CD4-positive, alpha-beta T cell treated with Interleukin-6 at 100 ng/mL for 8 hours (primary cell): Measurements from ENCODE around the gene PROX1.

Experiments used
- DNase-seq: peaks from one replicate; pipeline ENCODE4 v3.0.0-alpha.2; 2020; ENCODE audit warnings: mixed read lengths, low spot score

Gene PROX1

DNA sequence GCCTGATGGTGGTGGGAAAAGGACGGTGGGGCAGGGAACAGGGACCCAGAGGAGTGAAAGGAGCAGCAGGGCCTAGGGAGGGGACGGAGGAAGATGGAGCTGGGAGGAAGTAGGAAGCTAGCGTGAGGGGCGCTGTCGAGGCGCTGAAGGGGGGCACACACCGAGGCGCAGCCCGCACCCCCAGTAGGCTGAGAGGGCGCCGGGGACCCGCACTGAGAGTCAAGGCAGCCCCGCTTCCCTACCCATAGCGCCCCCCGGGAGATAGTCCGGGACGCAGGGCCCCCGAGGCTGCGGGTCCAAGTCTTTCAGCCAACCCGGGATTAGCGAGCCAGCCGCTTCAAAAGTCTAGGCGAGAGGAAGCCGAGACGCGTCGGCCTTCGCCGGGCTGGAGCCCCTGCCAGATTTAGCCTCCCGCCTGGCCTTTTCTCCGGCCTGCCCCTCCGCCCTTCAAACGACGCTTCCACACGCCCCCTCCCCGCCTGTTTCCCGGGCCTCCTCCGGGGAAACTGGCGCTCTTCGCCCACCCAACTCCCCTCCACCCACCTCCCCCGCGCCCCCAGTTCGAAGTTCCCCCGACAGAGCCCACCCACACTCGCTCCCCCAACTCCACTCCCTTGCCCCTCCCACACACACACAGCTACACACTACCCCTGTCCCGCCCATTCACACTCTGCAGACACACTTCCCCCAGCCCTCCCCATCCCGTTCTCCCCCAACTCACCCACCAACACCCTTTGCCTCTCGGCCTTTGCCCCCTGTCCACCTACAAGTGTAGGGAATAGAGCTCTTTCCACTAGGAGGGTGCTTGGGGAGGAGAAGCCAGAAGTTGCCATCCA lies 7.8 kb upstream of the PROX1 start:
- no peak for DNase-seq

DNA sequence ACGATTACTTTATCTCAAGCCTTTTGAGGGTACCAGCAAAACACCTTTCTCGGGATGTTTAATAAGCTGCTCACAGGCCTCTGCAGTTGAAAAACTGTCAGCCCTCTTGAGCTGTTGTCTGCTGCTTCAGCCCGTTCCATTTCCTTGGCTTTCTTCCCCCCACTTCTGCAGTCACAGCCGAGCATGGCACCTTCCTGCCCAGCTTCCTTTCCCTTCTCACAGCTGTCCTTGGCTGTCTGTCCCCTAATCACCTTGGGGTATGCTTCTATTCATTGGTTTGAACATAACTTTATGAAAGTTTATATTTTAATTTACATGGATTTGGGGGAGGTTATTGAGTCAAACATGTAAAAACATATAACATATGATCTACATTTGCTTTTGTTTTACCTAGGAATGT lies 6.9 kb upstream of the PROX1 start:
- DNase-seq = no peak

DNA sequence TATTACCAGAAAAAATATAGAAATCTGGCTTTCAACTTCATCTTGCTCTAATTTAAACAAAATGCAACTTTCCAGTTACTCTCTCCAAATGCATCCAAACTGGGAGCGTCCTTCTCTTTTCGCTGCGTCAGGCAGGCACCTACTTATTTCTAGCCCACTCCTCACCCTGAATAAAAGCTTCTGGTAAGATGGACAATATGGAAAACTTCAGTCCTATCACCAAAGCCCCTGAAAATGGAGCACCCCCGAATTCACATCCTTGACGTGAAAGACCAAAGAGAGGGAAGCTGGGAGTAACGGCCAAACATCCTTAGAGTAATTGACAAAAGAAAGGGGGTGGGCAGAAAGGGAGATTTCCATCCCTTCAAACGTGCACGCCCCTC lies 5.5 kb upstream of the PROX1 start:
- no peak for DNase-seq

DNA sequence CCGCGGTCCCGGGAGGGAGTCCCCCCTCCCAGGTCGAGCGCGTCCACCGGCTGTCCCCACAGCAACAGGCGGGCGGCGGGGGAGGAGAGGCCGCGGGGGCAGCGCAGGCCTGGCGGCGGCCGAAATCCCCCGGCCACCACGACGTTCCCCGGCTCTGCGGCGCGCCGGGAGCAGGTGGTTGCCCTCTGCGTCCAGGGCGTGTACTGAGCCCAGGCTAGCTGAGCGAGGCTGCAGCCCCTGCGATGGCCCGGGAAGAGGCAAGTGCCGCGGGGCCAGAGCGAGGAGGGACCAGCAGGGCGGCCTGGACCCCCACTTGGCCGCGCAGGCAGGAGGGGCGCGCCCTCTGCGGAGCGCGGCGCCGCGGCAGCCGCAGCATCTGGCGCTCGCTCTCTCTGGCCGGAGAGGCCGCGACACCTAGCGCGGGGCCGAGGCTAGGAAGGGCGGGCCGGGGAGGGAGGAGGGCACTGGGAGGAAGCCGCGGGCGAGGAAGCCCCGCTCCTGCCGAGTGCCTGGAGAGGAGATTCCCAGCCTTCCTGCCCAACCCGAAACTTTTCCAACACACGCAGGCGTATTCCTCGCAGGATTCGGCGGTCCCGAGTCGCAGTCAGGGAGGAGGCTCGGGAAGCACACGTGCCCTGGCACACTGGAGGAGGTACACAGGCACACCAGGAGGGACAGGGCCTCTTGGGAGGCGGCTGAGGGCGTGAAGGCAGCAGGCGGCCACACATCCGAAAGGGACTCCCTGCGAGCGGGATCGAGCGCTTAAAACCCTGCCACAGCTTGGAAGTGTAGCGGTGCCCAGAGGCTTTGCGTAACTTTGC lies 4.9 kb upstream of the PROX1 start:
- no peak for DNase-seq

DNA sequence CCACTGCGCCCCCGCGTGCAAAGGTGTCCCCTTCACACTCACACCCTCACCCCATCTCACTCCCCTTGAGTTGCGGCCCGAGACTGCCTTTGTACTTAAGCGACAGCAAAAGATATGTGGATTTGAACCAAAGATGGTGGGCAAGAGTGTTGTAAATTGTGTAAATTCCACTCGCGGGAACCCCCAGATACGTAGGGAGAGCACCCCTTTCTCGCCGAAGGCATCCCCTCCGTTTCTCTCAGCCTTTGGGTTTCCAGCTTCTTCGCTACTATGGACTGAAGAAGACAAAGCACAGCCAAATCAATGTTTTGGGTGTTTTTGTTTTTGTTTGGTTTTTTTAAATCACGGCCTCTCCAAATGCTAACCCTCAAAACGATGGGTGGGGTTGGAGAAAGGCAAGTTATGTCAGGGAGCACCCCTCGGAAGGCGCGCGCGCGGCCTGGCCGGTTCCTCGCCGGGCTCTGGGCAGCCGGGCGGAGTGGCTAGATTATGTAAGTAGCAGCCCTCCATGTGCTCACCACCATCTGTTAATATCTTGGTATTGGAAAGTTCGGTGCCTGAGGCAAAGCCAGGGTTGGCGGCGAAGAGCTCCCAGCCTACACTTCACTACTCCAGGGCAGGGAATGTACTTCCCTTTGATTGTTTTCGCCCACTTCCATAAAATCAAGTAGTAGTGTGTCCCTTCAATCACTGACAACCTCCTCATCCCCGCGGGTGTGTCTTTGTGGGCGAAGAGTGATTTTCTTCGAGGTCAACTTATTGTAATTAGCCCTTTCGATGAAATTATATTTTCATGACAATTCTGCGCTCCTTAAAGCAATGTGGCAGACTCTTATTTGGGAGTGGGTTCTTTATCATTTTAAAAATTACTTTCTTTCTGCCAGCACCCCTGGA lies 4.0 kb upstream of the PROX1 start:
- DNase-seq = no peak

DNA sequence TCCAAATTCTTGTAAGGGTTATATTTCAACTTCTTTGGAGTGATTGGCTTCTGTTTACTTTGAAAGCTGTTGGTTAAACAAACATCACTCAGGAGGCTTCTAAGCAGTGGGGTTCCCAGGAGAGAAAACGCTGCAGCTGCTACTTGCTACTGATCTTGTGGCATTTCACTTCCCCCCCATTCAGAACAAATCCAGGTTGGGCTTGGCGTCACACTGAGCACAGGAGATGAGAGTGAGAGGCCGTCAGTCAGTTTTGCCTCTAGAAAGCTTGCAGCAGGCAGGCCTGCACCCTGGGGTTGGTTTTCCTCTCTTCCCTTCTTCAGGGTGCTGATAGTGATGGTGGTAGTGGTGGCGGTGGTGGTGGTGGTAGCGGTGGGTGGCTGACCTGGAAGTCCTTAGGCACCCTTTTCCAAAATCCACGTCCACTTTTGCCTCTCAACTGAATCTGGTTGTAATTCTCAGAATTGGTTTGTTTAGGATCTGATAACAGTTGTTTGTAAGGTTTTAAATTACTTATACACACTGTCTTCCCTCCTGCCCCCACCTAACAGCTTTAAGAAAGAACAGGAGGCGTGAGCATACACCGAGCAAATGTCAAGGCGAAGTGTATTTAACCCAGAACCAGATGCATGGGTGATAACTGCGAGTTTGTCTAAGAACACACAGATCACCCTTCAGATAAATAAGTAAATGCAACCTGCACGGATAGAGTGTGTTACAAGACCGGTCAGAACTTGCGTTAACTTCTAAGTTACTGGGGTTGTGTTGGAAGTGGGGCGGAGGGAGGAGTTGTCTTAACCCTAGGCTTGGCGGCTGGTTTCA lies 3.2 kb upstream of the PROX1 start:
- DNase-seq = no peak

DNA sequence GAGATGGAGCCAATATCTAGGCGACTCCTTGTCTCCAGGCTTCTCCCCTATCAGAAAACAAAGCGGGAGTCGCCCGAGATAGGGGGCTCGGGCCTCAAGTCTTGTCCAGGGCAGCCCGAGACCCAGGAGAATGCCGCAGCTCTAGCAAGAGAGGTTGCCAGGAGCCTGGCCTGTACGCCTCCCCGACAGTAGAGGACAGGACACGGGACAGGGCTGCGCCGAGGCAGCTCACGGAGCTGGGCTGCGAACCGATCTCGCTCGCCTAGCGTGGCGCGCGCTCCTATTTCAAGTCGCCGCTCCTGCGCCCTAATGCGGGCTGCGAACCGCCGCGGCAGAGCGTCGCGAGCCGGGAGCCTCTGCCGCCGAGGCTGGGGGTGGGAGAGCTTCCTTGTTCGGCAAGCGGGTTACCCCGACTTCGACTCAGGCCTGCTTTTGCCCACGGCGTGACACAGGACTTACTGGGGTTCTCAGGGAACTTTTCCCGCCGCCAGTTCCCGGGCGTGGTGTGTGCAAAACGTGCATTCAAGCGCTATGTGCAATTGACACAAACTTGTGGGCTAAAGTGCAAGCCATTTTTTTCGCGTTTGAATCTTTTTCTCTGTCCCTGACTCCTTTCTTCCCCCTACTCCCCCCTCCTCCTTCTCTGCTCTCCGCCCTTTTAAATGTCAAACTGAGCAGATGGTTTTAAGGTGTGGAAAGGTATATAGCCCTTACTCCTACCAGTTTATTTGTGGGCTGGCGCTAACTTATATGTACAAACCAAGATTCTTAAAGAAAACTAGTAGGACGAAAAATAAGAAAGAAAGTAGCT lies 2.4 kb upstream of the PROX1 start:
- no peak for DNase-seq

DNA sequence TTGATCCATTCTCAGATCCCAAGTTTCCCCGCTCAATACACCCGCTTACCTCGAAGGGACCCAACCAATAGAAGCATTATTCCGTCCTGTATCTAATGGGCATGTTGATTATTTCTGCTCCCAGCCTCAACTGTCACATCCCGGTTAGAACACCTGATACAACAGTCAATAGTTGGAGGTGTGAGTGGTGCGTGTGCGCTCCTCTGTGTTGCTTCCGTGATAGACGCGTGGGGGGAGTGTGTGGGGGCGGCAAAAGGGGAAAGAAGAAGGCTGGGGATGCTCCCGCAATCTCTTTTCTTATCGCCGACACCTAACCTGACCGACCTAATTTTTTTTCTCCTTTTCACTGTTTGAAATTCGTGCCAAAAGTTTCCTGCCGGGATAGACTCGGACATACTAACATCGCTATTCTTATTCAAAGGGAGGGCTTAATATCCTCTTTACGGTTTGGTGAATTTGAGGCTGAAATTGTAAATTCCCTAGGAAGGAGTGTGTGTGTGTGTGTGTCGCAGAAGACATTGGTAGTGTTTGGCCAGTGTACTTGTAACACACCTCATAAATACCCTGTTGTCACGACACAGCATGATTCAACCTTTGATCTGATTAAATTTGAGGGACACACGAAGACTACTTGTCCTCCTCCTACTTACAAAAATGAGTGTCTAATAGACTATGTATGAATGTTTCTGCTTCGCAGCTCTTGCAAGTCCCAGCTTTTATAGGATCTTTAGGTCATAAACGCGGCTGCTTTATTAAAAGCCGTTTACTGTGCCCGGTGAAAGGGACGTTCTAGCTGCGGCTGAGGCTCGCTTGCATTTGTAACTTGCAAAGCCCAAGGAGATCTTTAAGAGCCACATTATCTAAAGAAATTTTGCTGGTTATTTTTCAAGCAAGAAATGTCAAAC lies 1.5 kb upstream of the PROX1 start:
- DNase-seq = no peak

DNA sequence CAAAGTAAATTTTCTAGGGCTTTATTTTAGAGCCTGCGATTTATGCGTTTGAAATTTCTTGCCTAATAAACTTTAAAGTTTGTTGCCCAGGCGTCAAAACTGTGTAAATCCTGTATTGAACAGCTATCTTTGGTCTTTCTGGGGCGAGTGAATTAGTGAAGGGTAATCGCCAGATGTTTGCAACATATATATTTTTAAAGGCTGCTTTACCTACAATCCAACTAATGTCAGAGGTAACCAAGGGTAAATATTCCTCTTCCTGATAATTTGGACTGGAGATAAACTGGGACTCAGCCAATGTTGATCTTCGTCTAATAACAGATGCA lies 885 bp upstream of the PROX1 start:
- DNase-seq = no peak

DNA sequence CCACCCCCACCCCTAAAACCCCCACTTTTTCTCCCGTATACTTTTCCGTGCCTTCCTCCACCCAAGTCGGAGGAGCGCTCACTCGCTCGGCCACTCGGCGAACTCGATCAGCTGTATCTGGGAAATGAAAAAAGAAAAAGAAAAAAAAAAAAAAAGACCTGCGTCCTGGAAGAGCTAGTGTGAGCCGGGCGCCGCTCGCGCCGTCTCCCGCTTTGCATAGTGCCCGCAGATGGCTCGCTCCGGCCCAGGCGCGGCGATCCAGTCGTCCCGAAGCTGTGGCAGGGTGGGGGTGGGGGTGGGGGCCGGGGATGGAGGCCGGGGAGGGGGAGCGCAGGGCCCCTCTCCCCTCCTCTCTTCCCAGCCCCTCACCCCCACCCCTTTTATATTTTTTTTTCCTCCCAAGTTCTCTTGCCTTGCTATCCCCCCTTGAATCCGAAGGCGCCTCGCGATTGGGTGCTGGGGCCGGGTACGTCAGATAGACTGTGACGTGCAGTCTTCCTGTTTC lies 299 bp upstream of the PROX1 start:
- no peak for DNase-seq

DNA sequence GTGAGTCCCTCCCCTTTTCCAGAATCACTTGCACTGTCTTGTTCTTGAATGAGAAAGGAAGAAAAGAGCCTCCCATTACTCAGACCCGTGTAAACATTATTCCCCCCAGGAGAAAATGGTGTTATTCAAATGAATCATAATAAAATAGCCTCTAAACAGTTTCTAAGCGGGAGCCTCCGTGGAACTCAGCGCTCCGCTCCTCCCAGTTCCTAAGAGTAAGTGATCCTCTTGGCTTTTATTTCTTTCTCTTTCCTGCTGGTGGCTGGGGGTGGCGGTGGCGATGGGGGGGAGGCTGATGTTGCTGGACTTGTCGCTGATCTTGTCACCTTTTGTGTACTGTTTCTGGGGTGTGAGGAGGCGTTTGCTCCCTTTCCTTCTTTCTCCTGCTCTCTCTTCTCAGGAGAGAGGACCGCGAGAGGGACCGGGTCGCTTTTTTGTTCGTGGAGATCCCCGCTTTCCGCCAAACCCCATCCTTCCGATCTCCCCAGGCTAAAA lies 781 bp downstream of the PROX1 start:
- DNase-seq = no peak

DNA sequence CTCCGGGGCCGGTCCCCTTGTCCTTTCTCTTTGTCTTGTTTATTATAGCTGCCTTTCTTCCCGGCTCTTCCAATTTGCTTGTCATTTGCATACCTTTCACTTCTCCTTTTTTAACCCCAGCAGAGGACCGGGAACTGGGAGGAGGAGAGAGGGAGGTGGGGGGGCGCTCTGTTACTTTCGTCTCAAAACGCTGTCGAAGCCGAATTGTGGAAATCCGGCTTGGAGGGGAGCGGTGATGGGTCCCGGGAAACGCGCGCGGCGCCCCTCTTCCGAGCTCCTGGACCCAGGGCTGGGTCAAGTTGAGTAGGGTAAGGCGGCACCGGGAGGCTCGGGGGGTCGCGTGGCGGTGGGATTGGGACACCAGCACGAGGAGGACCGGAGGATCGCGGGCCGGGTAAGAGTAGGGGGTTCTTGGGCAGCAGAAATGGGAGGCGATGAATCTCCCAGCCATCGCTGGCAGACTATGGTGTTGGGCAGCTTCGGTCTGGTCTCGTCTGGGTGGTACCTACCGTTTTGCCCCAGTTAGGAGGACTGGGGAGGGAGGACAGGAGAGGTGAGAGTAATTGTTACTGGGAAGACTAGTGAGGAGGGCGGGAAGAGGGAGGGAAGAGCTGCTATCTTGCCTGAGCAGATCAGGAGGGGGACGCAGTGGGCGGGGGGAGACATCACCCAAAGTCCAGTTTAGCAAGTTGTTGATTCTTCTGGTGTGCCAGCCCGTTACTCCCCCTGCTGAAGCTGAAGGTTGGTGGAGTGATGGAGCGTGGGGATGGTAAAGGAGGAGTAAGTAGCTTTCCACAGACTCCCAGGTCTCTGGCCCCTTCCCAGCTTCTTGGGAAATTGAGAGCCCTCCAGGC lies 1.5 kb downstream of the PROX1 start:
- no peak for DNase-seq

DNA sequence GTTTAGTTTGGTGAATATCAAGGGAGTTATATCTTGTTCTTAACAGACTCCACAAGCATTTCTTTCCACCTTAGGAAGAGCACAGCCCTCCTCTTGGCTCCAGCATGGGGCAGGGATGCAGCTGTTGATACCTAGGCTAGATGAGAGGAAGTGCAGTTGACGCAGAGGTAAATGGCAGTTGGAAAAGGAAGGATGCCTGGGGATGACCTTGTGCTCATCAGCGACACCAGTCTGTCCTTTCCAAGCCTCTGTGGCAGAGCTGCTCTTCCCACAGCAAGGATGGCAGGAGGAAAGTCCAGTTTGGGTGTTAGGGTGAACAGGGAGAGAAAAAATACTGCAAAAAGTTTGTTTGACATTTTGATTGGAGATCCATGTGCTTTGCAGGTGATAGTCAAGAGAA lies 6.2 kb downstream of the PROX1 start:
- DNase-seq = no peak

DNA sequence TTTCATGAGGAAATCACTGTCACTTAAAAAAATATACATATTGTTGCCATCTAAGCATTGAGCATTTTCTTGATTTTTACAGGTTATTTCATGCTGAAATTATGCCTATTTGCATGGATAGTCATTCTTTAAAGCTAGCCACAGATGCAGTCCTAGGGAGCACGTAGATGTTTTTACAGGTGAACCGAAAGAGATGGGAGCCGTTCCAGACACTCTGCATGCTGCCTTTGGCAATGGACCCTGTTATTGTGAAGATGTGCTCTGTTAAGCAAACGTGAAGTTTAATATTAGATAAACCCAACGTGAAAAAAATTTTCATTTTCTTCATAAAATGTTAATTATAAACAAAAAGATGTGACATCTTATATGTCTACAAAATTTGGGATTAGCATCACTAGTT lies 7.1 kb downstream of the PROX1 start:
- no peak for DNase-seq

DNA sequence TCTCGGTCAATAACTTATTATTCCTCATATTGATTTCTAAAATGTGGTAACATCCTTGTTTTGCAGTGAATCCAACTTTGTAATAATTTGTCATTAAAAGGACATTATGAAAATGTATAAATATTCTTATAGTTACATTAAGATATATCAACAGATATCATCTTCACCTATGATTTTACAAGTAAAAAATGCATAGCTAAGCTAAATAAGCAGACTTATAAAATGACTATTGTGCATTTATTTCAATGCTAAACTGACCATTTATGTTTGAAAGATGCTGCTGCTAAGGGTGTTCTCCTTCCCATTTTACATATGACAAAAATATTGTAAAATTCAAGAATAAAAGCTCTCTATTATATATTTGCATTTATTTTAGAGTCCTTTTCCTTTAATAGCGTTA lies 7.8 kb downstream of the PROX1 start:
- DNase-seq = no peak

DNA sequence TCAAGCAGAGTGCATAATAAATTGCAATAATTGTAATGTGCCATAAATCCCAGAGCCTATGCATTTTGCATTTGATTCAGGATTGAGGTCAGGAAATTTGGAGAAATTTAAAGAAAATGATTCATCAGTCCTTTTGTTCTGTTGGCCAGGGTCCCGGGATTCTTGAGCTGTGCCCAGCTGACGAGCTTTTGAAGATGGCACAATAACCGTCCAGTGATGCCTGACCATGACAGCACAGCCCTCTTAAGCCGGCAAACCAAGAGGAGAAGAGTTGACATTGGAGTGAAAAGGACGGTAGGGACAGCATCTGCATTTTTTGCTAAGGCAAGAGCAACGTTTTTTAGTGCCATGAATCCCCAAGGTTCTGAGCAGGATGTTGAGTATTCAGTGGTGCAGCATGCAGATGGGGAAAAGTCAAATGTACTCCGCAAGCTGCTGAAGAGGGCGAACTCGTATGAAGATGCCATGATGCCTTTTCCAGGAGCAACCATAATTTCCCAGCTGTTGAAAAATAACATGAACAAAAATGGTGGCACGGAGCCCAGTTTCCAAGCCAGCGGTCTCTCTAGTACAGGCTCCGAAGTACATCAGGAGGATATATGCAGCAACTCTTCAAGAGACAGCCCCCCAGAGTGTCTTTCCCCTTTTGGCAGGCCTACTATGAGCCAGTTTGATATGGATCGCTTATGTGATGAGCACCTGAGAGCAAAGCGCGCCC lies 8.7 kb downstream of the PROX1 start:
- no peak for DNase-seq

DNA sequence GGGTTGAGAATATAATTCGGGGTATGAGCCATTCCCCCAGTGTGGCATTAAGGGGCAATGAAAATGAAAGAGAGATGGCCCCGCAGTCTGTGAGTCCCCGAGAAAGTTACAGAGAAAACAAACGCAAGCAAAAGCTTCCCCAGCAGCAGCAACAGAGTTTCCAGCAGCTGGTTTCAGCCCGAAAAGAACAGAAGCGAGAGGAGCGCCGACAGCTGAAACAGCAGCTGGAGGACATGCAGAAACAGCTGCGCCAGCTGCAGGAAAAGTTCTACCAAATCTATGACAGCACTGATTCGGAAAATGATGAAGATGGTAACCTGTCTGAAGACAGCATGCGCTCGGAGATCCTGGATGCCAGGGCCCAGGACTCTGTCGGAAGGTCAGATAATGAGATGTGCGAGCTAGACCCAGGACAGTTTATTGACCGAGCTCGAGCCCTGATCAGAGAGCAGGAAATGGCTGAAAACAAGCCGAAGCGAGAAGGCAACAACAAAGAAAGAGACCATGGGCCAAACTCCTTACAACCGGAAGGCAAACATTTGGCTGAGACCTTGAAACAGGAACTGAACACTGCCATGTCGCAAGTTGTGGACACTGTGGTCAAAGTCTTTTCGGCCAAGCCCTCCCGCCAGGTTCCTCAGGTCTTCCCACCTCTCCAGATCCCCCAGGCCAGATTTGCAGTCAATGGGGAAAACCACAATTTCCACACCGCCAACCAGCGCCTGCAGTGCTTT lies 9.4 kb downstream of the PROX1 start:
- DNase-seq = no peak
